Measurements from ENCODE around the gene SESN2. TPM values are rescaled to one million over a fixed set of nuclear protein-coding genes. Genes with fewer than 3 reads are reported as not detected.

Gene SESN2
- total RNA-seq, 2 donors from 2014 or later, result 12.3 to 15.2 TPM

DNA sequence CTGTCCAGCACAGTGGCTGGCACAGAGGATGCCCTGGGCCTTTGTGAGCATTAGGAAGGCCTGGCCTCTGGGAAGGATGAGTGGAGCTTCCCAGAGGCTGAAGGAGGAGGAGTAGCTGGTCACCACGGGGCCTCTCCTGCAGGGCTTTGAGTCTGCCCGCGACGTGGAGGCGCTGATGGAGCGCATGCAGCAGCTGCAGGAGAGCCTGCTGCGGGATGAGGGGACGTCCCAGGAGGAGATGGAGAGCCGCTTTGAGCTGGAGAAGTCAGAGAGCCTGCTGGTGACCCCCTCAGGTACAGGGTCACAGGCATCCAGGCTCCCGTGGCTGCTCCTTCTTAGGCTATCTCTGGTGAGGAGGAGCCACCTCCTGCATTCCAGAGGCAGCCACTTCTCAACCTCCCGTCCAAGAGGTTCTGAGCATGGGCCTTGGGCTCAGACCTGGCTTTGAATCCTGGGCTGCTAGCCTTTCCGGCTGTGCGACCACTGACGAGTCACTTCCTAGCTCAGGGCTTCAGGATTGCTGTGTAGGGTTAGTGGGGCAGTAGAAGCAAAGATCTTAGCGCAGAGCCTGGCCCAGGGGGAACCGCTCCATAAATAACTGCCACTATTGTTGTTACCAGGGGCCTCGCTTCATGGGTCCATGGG lies 14.0 kb downstream of the SESN2 start:
- no peaks in the 10 kb centered on the region for H3K9me3 ChIP-seq (ENCODE audit: control insufficient read depth, low read length)
- Mint-ChIP-seq H3K36me3 (ENCODE audit: low read depth) (peaks cover 45% of the 10 kb centered on the region), H3K27ac (no peak overlapping the region), H3K4me1 (peaks cover 12% of the 10 kb centered on the region), H3K9me3 (no peaks in the 10 kb centered on the region), H3K27me3 (ENCODE audit: insufficient read depth) (no peaks in the 10 kb centered on the region), H3K4me3 (no peak overlapping the region)
- no peak for DNase-seq
- no peak overlapping the region for H3K9ac ChIP-seq (ENCODE audit: extremely low read depth, low read length, poor library complexity, severe bottlenecking)
- peaks cover 65% of the 10 kb centered on the region for H3K36me3 ChIP-seq (ENCODE audit: control insufficient read depth, insufficient read depth, low read length)
- no peak overlapping the region for H3K4me3 ChIP-seq (ENCODE audit: low read length)
- H3K27me3 ChIP-seq (ENCODE audit: control insufficient read depth, insufficient read depth, low read length, poor library complexity, severe bottlenecking), result no peaks in the 10 kb centered on the region
- WGBS, 2 experiments (ENCODE audit: insufficient coverage in 1 of 2, insufficient read length in 1 of 2), result 85 to 89% methylated on average over 11 to 17 of the region's 17 CpGs
- no peak overlapping the region for H3K27ac ChIP-seq (ENCODE audit: low read depth, low read length)
- TF ChIP-seq, protein P1, sequence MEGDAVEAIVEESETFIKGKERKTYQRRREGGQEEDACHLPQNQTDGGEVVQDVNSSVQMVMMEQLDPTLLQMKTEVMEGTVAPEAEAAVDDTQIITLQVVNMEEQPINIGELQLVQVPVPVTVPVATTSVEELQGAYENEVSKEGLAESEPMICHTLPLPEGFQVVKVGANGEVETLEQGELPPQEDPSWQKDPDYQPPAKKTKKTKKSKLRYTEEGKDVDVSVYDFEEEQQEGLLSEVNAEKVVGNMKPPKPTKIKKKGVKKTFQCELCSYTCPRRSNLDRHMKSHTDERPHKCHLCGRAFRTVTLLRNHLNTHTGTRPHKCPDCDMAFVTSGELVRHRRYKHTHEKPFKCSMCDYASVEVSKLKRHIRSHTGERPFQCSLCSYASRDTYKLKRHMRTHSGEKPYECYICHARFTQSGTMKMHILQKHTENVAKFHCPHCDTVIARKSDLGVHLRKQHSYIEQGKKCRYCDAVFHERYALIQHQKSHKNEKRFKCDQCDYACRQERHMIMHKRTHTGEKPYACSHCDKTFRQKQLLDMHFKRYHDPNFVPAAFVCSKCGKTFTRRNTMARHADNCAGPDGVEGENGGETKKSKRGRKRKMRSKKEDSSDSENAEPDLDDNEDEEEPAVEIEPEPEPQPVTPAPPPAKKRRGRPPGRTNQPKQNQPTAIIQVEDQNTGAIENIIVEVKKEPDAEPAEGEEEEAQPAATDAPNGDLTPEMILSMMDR (conservative IDR thresholded peaks at IDR 0.05), result no peak
- H3K4me1 ChIP-seq (ENCODE audit: control insufficient read depth, insufficient read depth, low read length), result peaks cover 4% of the 10 kb centered on the region

DNA sequence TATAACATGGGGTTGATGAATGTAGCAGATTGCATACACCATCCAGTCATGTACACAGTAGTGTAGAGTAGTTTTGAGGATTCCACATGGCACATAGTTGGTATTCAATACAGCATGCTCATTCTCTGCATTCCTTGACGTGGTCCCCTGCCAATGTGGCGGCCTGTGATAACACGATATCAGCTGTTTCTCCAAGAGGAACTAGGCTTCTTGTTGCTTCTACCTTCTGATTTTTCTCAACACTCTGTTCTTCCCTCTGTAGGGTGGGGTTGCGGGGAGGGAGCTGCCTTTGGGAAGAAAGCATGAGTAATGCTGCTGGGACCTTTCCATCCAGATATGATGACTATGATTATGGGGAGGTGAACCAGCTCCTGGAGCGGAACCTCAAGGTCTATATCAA lies 19.4 kb downstream of the SESN2 start:
- Mint-ChIP-seq H3K36me3 (ENCODE audit: low read depth) (peaks cover 63% of the 10 kb centered on the region), H3K4me1 (no peaks in the 10 kb centered on the region), H3K27ac (no peak overlapping the region), H3K9me3 (no peaks in the 10 kb centered on the region), H3K27me3 (ENCODE audit: insufficient read depth) (no peaks in the 10 kb centered on the region), H3K4me3 (no peak overlapping the region)
- Histone ChIP-seq H3K4me1 (ENCODE audit: control insufficient read depth, insufficient read depth, low read length) (no peaks in the 10 kb centered on the region), H3K27me3 (ENCODE audit: control insufficient read depth, insufficient read depth, low read length, poor library complexity, severe bottlenecking) (no peaks in the 10 kb centered on the region), H3K4me3 (ENCODE audit: low read length) (no peak overlapping the region), H3K27ac (ENCODE audit: low read depth, low read length) (no peak overlapping the region), H3K9ac (ENCODE audit: extremely low read depth, low read length, poor library complexity, severe bottlenecking) (no peak overlapping the region), H3K36me3 (ENCODE audit: control insufficient read depth, insufficient read depth, low read length) (peaks cover 77% of the 10 kb centered on the region), H3K9me3 (ENCODE audit: control insufficient read depth, low read length) (no peaks in the 10 kb centered on the region)
- DNase-seq, result no peak
- WGBS, 2 experiments (ENCODE audit: insufficient coverage in 1 of 2, insufficient read length in 1 of 2), result 95% methylated on average over 3 to 5 of the region's 5 CpGs
- TF ChIP-seq, protein P1 (conservative IDR thresholded peaks at IDR 0.05), result no peak

DNA sequence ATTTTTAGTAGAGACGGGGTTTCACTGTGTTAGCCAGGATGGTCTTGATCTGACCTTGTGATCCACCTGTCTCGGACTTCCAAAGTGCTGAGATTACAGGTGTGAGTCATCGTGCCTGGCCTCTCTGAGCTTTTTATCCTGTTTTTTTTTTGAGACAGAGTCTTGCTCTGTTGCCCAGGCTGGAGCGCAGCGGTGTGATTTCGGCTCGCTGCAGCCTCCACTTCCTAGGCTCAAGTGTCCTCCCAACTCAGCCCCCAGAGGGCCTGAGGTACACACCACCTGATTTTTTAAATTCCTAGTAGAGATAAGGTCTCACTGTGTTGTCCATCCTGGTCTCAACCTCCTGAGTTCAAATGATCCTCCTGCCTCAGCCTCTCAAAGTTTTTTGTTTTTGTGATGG lies 20.4 kb downstream of the SESN2 start:
- 98% methylated on average over 7 of the region's 7 CpGs for WGBS, 2 experiments (ENCODE audit: insufficient coverage in 1 of 2, insufficient read length in 1 of 2)
- no peak overlapping the region for H3K27ac ChIP-seq (ENCODE audit: low read depth, low read length)
- peaks cover 55% of the 10 kb centered on the region for H3K36me3 Mint-ChIP-seq (ENCODE audit: low read depth)
- no peaks in the 10 kb centered on the region for H3K9me3 Mint-ChIP-seq
- no peak for DNase-seq
- no peak overlapping the region for H3K9ac ChIP-seq (ENCODE audit: extremely low read depth, low read length, poor library complexity, severe bottlenecking)
- no peak overlapping the region for H3K4me3 ChIP-seq (ENCODE audit: low read length)
- H3K4me1 ChIP-seq (ENCODE audit: control insufficient read depth, insufficient read depth, low read length), result no peaks in the 10 kb centered on the region
- H3K9me3 ChIP-seq (ENCODE audit: control insufficient read depth, low read length), result no peaks in the 10 kb centered on the region
- peaks cover 67% of the 10 kb centered on the region for H3K36me3 ChIP-seq (ENCODE audit: control insufficient read depth, insufficient read depth, low read length)
- TF ChIP-seq, protein P1 (conservative IDR thresholded peaks at IDR 0.05), result no peak
- no peak overlapping the region for H3K27ac Mint-ChIP-seq
- no peaks in the 10 kb centered on the region for H3K27me3 Mint-ChIP-seq (ENCODE audit: insufficient read depth)
- no peak overlapping the region for H3K4me3 Mint-ChIP-seq
- no peaks in the 10 kb centered on the region for H3K27me3 ChIP-seq (ENCODE audit: control insufficient read depth, insufficient read depth, low read length, poor library complexity, severe bottlenecking)
- H3K4me1 Mint-ChIP-seq, result no peaks in the 10 kb centered on the region

All from endodermal cell (in vitro differentiated cells).